ENCODE results near the gene TMEM128. TPM values are rescaled to one million over a fixed set of nuclear protein-coding genes. Genes with fewer than 3 reads are reported as not detected.
"Not testable (repeated sequence)": the region's sequence is repeated elsewhere in the genome, so short reads cannot be mapped to it uniquely, and the experiment has no call there.

The TMEM128 gene
- total RNA-seq, 2 donors from 2014 or later = 16.9 to 18.7 TPM

GRCh38 chr4:4245172-4245571 is 2.9 kb downstream of the TMEM128 start:
- H3K27me3 ChIP-seq = no peaks in the 10 kb centered on the region
- no peak for DNase-seq
- intact Hi-C loops (cut with DNase I) = loop anchor here (5.0 kb wide), 1 partner anchor 42 kb away; no protein-coding TSS in a partner anchor

GRCh38 chr4:4239551-4239950 is 8.5 kb downstream of the TMEM128 start:
- intact Hi-C loops (cut with DNase I); H3K9ac ChIP-seq (ENCODE audit: low read depth in 2 of 2, low read length in 2 of 2); H3K4me1 ChIP-seq; H3K4me3 ChIP-seq; H3K27me3 ChIP-seq; H3K9me3 ChIP-seq; DNase-seq; H3K27ac ChIP-seq; H3K36me3 ChIP-seq: not testable (repeated sequence)

More at GRCh38 chr4:4245172-4245571, 2.9 kb downstream of the TMEM128 start:
- H3K9me3 ChIP-seq = no peaks in the 10 kb centered on the region
- peaks cover 11% of the 10 kb centered on the region for H3K4me1 ChIP-seq
- H3K27ac ChIP-seq = no peak overlapping the region
- no peak overlapping the region for H3K9ac ChIP-seq (ENCODE audit: low read depth in 2 of 2, low read length in 2 of 2)
- H3K4me3 ChIP-seq = no peak overlapping the region
- no peak for TF ChIP-seq CTCF (IDR thresholded peaks at IDR 0.05)
- peaks cover 5% of the 10 kb centered on the region for H3K36me3 ChIP-seq

GRCh38 chr4:4233610-4234009 is 14.4 kb downstream of the TMEM128 start:
- no peak overlapping the region for H3K27ac ChIP-seq
- no peaks in the 10 kb centered on the region for H3K36me3 ChIP-seq
- intact Hi-C loops (cut with DNase I) = no loop called here
- no peak for DNase-seq
- no peaks in the 10 kb centered on the region for H3K4me1 ChIP-seq
- no peaks in the 10 kb centered on the region for H3K9me3 ChIP-seq
- no peak for TF ChIP-seq CTCF (IDR thresholded peaks at IDR 0.05)
- no peak overlapping the region for H3K4me3 ChIP-seq
- no peak overlapping the region for H3K9ac ChIP-seq (ENCODE audit: low read depth in 2 of 2, low read length in 2 of 2)
- H3K27me3 ChIP-seq = peaks cover under 1% of the 10 kb centered on the region

- DNase-seq = no peak
- no peaks in the 10 kb centered on the region for H3K36me3 ChIP-seq
- peaks cover 17% of the 10 kb centered on the region for H3K27me3 ChIP-seq
- H3K27ac ChIP-seq = no peak overlapping the region
- no peaks in the 10 kb centered on the region for H3K9me3 ChIP-seq
- TF ChIP-seq CTCF (IDR thresholded peaks at IDR 0.05) = no peak
- H3K9ac ChIP-seq (ENCODE audit: low read depth in 2 of 2, low read length in 2 of 2) = no peak overlapping the region
- H3K4me3 ChIP-seq = no peak overlapping the region
- H3K4me1 ChIP-seq = no peaks in the 10 kb centered on the region
- intact Hi-C loops (cut with DNase I) = no loop called here
These were observed 19.7 kb downstream of the TMEM128 start for GRCh38 chr4:4228356-4228668.

- no peak for DNase-seq
- no peak overlapping the region for H3K9ac ChIP-seq (ENCODE audit: low read depth in 2 of 2, low read length in 2 of 2)
- no peaks in the 10 kb centered on the region for H3K4me1 ChIP-seq
- no peak overlapping the region for H3K27ac ChIP-seq
- H3K4me3 ChIP-seq = no peak overlapping the region
- TF ChIP-seq CTCF (IDR thresholded peaks at IDR 0.05) = no peak
- peaks cover 17% of the 10 kb centered on the region for H3K27me3 ChIP-seq
- intact Hi-C loops (cut with DNase I) = no loop called here
- no peaks in the 10 kb centered on the region for H3K9me3 ChIP-seq
- no peaks in the 10 kb centered on the region for H3K36me3 ChIP-seq
These were observed 20.3 kb downstream of the TMEM128 start for GRCh38 chr4:4227510-4228355.

All from colonic mucosa (tissue), 4 donors.